SW480 (cell line): Measurements from ENCODE around the gene SIGLECL1.
"Not testable (repeated sequence)": the region's sequence is repeated elsewhere in the genome, so short reads cannot be mapped to it uniquely, and the experiment has no call there.

Source experiments
- DNase-seq: peaks from one replicate; pipeline ENCODE4 v3.0.0-alpha.2; 2016; ENCODE audit warnings: low spot score

SIGLECL1 gene

GRCh38 chr19:51250786-51251467 lies at the start of gene SIGLECL1:
TSS of gene SIGLECL1 (plus strand) at chr19:51251080. CDS start at chr19:51264073, 12,993 bp downstream.
- no peak for DNase-seq

DNA sequence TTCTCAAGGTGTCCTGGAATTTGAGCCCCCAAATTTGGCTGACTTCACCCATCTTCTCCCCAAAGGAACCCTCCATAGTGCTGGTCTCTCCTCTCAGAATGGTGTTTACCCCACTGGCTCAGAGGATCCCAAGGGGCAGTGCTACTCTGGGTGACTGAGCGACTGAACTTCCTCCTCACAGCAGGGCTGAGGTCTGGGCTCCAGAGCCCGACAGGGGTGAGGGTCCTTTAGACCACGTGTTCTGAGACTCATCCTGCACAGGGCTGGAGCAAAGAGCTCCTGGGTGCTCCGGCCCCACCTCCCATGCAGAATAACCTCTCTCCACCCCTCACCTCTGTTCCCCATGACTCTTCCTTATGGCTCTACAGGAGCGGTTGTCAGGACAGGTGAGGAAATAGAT lies 49.2 kb upstream of the SIGLECL1 start:
- DNase-seq = no peak

- no peak for DNase-seq
Measured at GRCh38 chr19:51203916-51204315, 47.0 kb upstream of the SIGLECL1 start.

- DNase-seq = no peak
Measured at GRCh38 chr19:51204321-51204720, 46.6 kb upstream of the SIGLECL1 start.

DNA sequence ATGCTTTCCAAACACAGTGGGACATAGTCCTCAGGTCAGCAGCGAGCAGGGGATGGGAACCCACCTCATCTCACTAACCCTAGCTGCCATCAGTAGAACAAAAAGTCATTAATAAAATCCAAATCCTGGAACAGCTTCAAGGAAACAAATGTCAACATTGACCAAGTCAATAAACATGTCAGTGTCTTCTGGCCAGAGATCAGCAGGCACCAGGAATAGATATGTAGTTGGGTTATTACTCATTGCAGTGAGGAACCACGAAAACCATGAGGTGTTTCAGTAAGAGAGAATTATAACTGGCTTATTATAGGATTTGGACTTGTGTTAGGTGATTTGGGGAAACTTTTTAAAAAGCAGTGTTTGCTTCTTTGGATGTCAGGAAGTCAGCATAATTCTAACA lies 43.1 kb upstream of the SIGLECL1 start:
- DNase-seq = no peak

GRCh38 chr19:51210191-51210784 lies 40.6 kb upstream of the SIGLECL1 start:
- DNase-seq = no peak

- not testable (repeated sequence) for DNase-seq
Measured at GRCh38 chr19:51210874-51211361, 40.0 kb upstream of the SIGLECL1 start.

DNA sequence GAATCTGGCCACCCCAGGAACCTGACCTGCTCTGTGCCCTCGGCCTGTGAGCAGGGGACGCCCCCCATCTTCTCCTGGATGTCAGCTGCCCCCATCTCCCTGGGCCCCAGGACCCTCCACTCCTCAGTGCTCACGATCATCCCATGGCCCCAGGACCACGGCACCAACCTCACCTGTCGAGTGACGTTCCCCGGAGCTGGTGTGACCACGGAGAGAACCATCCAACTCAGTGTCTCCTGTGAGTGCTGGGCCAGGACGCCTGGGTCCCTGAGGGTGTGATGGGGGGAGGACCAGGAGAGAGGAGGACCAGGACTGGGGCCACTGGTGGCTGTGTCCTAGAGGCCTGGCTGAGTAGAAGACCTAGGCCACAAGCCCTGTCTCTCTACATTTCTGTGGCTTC lies 39.0 kb upstream of the SIGLECL1 start:
- DNase-seq = no peak

DNA sequence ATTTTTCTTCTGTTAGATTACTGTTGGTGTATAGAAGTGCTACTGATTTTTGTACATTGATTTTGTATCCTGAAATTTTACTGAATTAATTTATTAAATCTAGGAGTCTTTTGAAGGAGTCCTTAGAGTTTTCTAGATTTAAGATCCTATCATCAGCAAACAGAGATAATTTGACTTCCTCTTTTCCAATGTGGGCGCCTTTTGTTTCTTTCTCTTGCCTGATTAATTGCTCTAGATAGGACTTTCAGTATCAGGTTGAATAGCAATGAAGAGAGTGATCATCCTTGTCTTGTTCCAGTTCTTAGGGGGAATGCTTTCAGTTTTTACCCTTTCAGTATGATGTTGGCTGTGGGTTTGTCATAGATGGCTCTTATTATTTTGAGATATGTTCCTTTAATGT lies 31.6 kb upstream of the SIGLECL1 start:
- DNase-seq = no peak

DNA sequence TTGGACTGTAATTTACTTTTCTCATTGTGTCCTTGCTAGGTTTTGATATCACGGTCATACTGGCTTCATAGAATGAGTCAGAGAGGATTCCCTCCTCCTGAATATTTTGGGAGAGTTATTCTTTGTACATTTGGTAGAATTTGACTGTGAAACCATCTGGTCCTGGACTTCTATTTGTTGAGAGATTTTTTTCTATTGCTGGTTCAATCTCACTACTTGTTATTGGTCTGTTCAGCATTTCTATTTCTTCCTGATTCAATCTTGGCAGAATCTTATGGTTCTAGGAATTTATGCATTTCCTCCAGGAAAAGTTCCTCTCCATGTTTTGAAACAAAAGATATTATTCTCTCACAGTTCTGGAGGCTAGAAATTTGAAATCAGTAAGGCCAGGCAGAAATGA lies 30.9 kb upstream of the SIGLECL1 start:
- DNase-seq = no peak

DNA sequence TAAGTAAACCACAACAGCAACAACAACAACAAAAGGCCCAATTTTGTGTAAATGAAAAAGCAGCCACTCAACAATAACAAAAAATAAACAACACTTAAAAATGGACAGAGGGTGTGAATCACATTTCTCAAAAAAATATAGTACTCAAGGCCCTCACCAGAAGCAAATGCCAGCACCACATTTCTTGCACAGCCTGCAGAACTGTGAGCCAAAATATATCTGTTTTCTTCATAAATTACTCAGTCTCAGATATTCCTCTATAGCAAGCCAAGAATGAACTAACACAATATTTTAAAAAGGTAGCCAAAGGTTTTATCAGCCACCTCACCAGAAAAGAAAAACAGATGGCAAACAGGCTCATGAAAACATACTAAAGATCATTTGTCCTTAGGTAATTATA lies 29.9 kb upstream of the SIGLECL1 start:
- DNase-seq = no peak

- no peak for DNase-seq
Measured at GRCh38 chr19:51224163-51224641, 26.7 kb upstream of the SIGLECL1 start.

GRCh38 chr19:51224898-51225393 lies 25.9 kb upstream of the SIGLECL1 start, which contains the start of gene CD33:
TSS of gene CD33 (plus strand) at chr19:51225080. CDS start at chr19:51225119, 39 bp downstream.
- DNase-seq = not testable (repeated sequence)

DNA sequence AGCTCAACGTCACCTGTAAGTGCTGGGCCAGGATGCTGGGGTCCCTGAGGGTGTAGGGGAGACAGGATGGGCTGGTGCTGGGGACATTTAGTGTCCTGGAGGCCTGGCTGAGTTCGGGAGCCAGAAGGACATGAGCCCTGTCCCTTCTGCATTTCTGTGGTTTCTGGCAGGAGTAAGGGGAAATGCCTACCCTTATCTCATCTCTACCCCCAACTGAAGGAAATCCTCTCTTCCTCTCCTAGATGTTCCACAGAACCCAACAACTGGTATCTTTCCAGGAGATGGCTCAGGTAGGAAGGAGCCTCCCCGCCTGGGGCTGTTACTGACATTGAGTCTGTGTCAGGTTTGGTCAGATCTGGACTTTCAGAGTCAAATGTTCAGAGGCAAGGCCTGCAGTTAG lies 24.8 kb upstream of the SIGLECL1 start:
- DNase-seq = no peak

DNA sequence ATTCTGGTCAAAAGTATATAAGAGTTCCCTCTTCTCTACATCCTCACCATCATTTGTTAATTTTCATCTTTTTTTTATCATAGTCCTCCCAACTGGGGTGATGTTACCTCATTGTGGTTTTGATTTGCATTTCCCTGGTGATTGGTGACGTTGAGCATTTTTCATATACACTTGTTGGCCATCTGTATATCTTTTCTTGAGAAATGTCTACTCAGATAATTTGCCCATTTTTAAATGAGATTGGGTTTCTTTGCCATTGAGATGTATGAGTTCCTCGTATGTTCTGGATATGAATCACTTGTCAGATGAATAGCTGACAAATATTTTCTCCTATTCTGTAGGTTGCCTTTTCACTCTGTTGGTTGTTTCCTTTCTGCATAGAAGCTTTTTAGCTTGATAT lies 23.6 kb upstream of the SIGLECL1 start:
- DNase-seq = no peak

- no peak for DNase-seq
Measured at GRCh38 chr19:51227966-51228365, 22.9 kb upstream of the SIGLECL1 start.

GRCh38 chr19:51240866-51241265 lies 10.0 kb upstream of the SIGLECL1 start:
- DNase-seq = no peak

- DNase-seq = no peak
Measured at GRCh38 chr19:51242881-51243630, 7.8 kb upstream of the SIGLECL1 start.

DNA sequence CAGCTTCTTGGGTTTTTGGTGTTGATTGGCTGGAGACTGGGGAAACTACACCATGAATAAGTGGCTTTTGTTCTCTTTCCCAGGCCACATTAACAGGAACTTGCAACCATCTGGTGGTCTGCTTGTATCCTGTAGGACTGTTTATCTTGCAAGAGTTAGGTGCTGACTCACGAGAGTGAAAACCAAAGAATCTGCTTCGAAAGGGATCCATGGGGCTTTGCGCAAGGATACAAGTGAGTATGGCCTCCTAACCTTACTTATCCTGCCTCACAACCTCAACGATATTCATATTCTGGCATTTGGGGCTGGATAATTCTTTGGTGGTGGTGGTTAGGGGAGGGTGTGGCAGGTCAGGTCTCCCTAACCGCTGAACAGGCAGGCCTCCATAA lies 4.7 kb upstream of the SIGLECL1 start:
- DNase-seq = peak; percentile 78

DNA sequence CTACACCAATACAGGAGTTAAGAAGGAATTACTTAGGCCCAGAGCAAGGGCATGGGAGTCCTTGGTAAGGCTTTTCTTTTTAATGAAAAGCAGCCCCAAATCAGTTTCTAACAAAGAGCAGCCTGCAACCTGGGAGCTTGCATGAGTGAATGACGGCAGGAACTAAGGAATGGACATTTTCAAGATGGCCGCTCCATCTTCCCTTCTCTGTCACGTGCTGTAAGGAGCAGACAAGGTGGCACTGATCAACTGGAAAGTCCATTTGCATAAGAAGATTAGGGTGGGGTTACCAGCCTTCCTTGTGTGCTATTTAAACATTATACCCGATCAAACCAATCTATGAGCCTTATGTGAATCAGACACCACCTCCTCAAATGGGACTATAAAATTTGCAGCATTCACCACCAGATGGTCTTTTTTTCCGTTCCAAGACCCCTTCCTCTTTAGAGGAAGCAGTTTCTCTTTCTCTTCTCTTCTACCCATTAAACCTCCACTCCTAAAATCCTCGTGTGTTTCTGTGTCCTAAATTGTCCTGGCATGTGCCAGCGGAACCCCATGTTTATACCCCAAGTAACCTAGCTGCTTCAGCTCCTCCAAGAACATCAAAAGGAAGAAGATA lies 2.8 kb upstream of the SIGLECL1 start:
- no peak for DNase-seq

- no peak for DNase-seq
Measured at GRCh38 chr19:51251468-51251820, 564 bp downstream of the SIGLECL1 start.
